NCI-H2227 (cell line): Measurements from ENCODE around the gene PRRC2B.
"Not testable (repeated sequence)": the region's sequence is repeated elsewhere in the genome, so short reads cannot be mapped to it uniquely, and the experiment has no call there.

Source experiments
- DNase-seq: peaks from one replicate; lab custom pipeline; 2025; ENCODE audit not compliant: unreplicated experiment; lab: John Stamatoyannopoulos, UW

PRRC2B gene

GRCh38 chr9:131503626-131504465, 110.0 kb downstream of the PRRC2B start:
- peak; percentile 4 for DNase-seq

GRCh38 chr9:131505012-131505411, 111.1 kb downstream of the PRRC2B start:
- DNase-seq = no peak

GRCh38 chr9:131511416-131511815, 117.5 kb downstream of the PRRC2B start:
- no peak for DNase-seq

- DNase-seq = no peak
These were observed 118.0 kb downstream of the PRRC2B start for GRCh38 chr9:131511880-131512279.

GRCh38 chr9:131513177-131513576, 119.3 kb downstream of the PRRC2B start:
- no peak for DNase-seq

- not testable (repeated sequence) for DNase-seq
These were observed 121.7 kb downstream of the PRRC2B start for GRCh38 chr9:131515559-131516031.

GRCh38 chr9:131516100-131516499, 122.2 kb downstream of the PRRC2B start:
- no peak for DNase-seq

GRCh38 chr9:131516930-131517329, 123.0 kb downstream of the PRRC2B start:
- DNase-seq = no peak

GRCh38 chr9:131517761-131518190, 123.9 kb downstream of the PRRC2B start:
- no peak for DNase-seq

GRCh38 chr9:131518553-131518952, 124.7 kb downstream of the PRRC2B start:
- DNase-seq = no peak

GRCh38 chr9:131520503-131520902, 126.6 kb downstream of the PRRC2B start:
- DNase-seq = no peak

- no peak for DNase-seq
These were observed 127.3 kb downstream of the PRRC2B start for GRCh38 chr9:131521203-131521602.

GRCh38 chr9:131521822-131522221, 127.9 kb downstream of the PRRC2B start:
- DNase-seq = no peak

GRCh38 chr9:131522257-131523085, 128.6 kb downstream of the PRRC2B start:
- DNase-seq = no peak

- no peak for DNase-seq
These were observed 129.2 kb downstream of the PRRC2B start for GRCh38 chr9:131523086-131523388.

GRCh38 chr9:131523451-131524435, 129.9 kb downstream of the PRRC2B start:
- no peak for DNase-seq

GRCh38 chr9:131524665-131525315, 130.9 kb downstream of the PRRC2B start:
- DNase-seq = no peak

- DNase-seq = no peak
These were observed 132.0 kb downstream of the PRRC2B start for GRCh38 chr9:131525643-131526565.

GRCh38 chr9:131528186-131528585, 134.3 kb downstream of the PRRC2B start:
- DNase-seq = no peak
